ENCODE measurements around the gene ETV4. TPM values are rescaled to one million over a fixed set of nuclear protein-coding genes. Genes with fewer than 3 reads are reported as not detected.
"Not testable (repeated sequence)": the region's sequence is repeated elsewhere in the genome, so short reads cannot be mapped to it uniquely, and the experiment has no call there.

ETV4 gene
- total RNA-seq, 2 experiments from 2014 or later = 2.9 to 3.3 TPM

GRCh38 chr17:43528319-43528987 lies 17.7 kb downstream of the ETV4 start:
- peaks cover 7% of the 10 kb centered on the region for H3K36me3 Mint-ChIP-seq (ENCODE audit: low read depth)
- H3K27me3 Mint-ChIP-seq = no peaks in the 10 kb centered on the region
- no peak for DNase-seq
- H3K4me3 Mint-ChIP-seq = no peak overlapping the region
- H3K4me1 Mint-ChIP-seq = no peaks in the 10 kb centered on the region
- POLR2A ChIA-PET = no interaction called here
- no peak overlapping the region for H3K27ac Mint-ChIP-seq
- intact Hi-C loops (cut with DNase I, micrococcal nuclease) = no loop called here
- ATAC-seq = no peak
- no peaks in the 10 kb centered on the region for H3K9me3 Mint-ChIP-seq (ENCODE audit: low read depth)
- CTCF ChIA-PET = interaction anchor here (0.7 to 1.5 kb wide), 2 partner anchors 135 to 212 kb away, joined by 3 read pairs; no protein-coding TSS in a partner anchor

- peaks cover 11% of the 10 kb centered on the region for H3K36me3 Mint-ChIP-seq (ENCODE audit: low read depth)
- H3K27ac Mint-ChIP-seq = no peak overlapping the region
- no peaks in the 10 kb centered on the region for H3K4me1 Mint-ChIP-seq
- H3K9me3 Mint-ChIP-seq (ENCODE audit: low read depth) = no peaks in the 10 kb centered on the region
- DNase-seq (no peak), ATAC-seq (no peak)
- no peaks in the 10 kb centered on the region for H3K27me3 Mint-ChIP-seq
- ChIA-PET POLR2A (interaction anchor here (0.6 kb wide), 1 partner anchor 33 kb away, joined by 3 read pairs; no protein-coding TSS in a partner anchor), CTCF (interaction anchor here (0.7 to 1.5 kb wide), 7 partner anchors 9 to 146 kb away, joined by 3 to 4 read pairs (median 3); partner anchors contain the start of gene DHX8)
- intact Hi-C loops (cut with DNase I, micrococcal nuclease) = no loop called here
- no peak overlapping the region for H3K4me3 Mint-ChIP-seq
Observed at GRCh38 chr17:43526886-43527648, 19.1 kb downstream of the ETV4 start.

GRCh38 chr17:43524945-43525575 lies 21.1 kb downstream of the ETV4 start:
- intact Hi-C loops (cut with DNase I, micrococcal nuclease) = no loop called here
- Mint-ChIP-seq H3K9me3 (ENCODE audit: low read depth) (no peaks in the 10 kb centered on the region), H3K4me3 (no peak overlapping the region), H3K36me3 (ENCODE audit: low read depth) (peaks cover 30% of the 10 kb centered on the region), H3K4me1 (no peaks in the 10 kb centered on the region), H3K27me3 (no peaks in the 10 kb centered on the region), H3K27ac (no peak overlapping the region)
- ATAC-seq (no peak), DNase-seq (no peak)
- POLR2A ChIA-PET = interaction anchor here (0.6 kb wide), 1 partner anchor 26 kb away, joined by 3 read pairs; no protein-coding TSS in a partner anchor
- CTCF ChIA-PET = interaction anchor here (0.5 to 1.0 kb wide), 4 partner anchors 12 to 403 kb away, joined by 3 read pairs; partner anchors contain the start of gene DHX8

- H3K9me3 Mint-ChIP-seq (ENCODE audit: low read depth) = no peaks in the 10 kb centered on the region
- H3K27ac Mint-ChIP-seq = no peak overlapping the region
- no peaks in the 10 kb centered on the region for H3K27me3 Mint-ChIP-seq
- intact Hi-C loops (cut with DNase I, micrococcal nuclease) = no loop called here
- ATAC-seq = no peak
- DNase-seq = no peak
- ChIA-PET CTCF (interaction anchor here (0.9 to 1.6 kb wide), 5 partner anchors 21 to 153 kb away, joined by 3 to 6 read pairs (median 4); partner anchors contain the start of gene DHX8), POLR2A (no interaction called here)
- no peak overlapping the region for H3K4me3 Mint-ChIP-seq
- peaks cover 56% of the 10 kb centered on the region for H3K36me3 Mint-ChIP-seq (ENCODE audit: low read depth)
- peaks cover 8% of the 10 kb centered on the region for H3K4me1 Mint-ChIP-seq
Observed at GRCh38 chr17:43521389-43521788, 24.8 kb downstream of the ETV4 start.

DNA sequence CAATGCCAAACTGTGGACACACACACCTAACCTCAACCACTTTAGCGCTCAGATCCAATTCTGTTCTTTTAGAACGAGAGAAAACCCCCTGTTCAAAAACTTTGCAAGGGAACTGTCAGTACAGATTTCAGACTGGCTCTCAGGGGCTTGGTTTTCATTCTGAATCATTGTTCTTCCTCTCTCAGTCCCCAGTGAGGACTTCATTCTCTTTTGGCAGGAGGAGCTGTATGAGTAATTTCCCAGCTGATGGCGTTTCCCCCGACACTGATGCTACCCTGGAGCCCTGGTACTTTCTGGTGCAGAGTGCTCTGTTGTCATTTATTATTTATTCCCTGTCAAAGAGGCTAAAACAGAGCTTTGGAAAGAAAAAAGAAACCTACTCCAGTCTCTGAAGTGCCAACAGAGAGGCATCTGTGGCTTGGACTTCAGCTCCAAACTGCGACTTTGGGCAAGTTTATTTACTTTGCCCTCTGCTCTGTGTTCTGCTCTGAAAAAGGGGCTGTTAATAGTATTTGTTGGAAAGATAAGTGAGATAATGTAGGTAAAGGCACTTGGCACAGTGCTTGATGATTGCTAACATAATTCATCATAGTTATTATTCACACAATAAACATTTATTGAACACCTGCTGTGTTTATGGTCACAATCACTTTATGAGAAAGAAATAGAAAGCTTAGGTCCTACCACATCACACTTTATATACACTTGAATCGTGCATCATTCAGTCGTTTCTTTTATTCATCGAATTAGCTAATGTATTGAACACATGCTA lies 28.3 kb downstream of the ETV4 start:
- intact Hi-C loops (cut with DNase I, micrococcal nuclease) = no loop called here
- peak; percentile 13 for DNase-seq
- peak; percentile 71 for ATAC-seq
- no peaks in the 10 kb centered on the region for H3K9me3 Mint-ChIP-seq (ENCODE audit: low read depth)
- no peaks in the 10 kb centered on the region for H3K27me3 Mint-ChIP-seq
- peaks cover 8% of the 10 kb centered on the region for H3K4me1 Mint-ChIP-seq
- no peak overlapping the region for H3K4me3 Mint-ChIP-seq
- H3K27ac Mint-ChIP-seq = no peak overlapping the region
- CTCF ChIA-PET = interaction anchor here (0.6 to 1.5 kb wide), 6 partner anchors 8 to 137 kb away, joined by 3 to 5 read pairs (median 3); no protein-coding TSS in a partner anchor
- peaks cover 52% of the 10 kb centered on the region for H3K36me3 Mint-ChIP-seq (ENCODE audit: low read depth)
- POLR2A ChIA-PET = no interaction called here

DNA sequence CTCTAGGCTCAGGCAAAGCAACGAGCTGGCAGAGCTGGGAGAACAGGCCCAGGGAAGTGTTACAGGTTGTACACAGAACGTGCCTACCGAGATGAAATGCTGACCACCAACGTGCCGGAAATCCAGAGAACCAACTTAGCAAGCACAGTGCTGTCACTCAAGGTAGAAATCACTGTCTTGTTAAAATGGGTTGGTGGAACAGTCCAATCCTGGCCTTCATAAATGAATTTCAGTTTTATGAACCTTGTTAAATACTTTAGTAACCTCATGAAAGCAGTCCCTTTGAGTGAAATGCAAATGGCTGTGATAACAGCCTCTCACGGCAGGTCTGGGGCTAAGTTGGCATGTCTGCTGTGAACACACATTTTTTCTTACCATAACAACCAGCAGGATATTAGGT lies 29.0 kb downstream of the ETV4 start:
- DNase-seq (no peak), ATAC-seq (no peak)
- no peak overlapping the region for H3K4me3 Mint-ChIP-seq
- H3K36me3 Mint-ChIP-seq (ENCODE audit: low read depth) = peaks cover 57% of the 10 kb centered on the region
- H3K9me3 Mint-ChIP-seq (ENCODE audit: low read depth) = no peaks in the 10 kb centered on the region
- no peak overlapping the region for H3K27ac Mint-ChIP-seq
- intact Hi-C loops (cut with DNase I, micrococcal nuclease) = no loop called here
- POLR2A ChIA-PET = no interaction called here
- no peaks in the 10 kb centered on the region for H3K27me3 Mint-ChIP-seq
- CTCF ChIA-PET = interaction anchor here (0.6 to 1.5 kb wide), 4 partner anchors 9 to 137 kb away, joined by 3 to 5 read pairs (median 3); no protein-coding TSS in a partner anchor
- H3K4me1 Mint-ChIP-seq = peaks cover 8% of the 10 kb centered on the region

- Mint-ChIP-seq H3K4me1 (peaks cover 8% of the 10 kb centered on the region), H3K4me3 (no peak overlapping the region), H3K9me3 (ENCODE audit: low read depth) (no peaks in the 10 kb centered on the region), H3K27me3 (no peaks in the 10 kb centered on the region), H3K36me3 (ENCODE audit: low read depth) (peaks cover 48% of the 10 kb centered on the region), H3K27ac (no peak overlapping the region)
- POLR2A ChIA-PET = interaction anchor here (0.6 kb wide), 1 partner anchor 94 kb away, joined by 3 read pairs; no protein-coding TSS in a partner anchor
- intact Hi-C loops (cut with DNase I, micrococcal nuclease) = no loop called here
- ATAC-seq = no peak
- CTCF ChIA-PET = interaction anchor here (0.6 to 1.4 kb wide), 5 partner anchors 10 to 184 kb away, joined by 3 to 4 read pairs (median 3); no protein-coding TSS in a partner anchor
- no peak for DNase-seq
Observed at GRCh38 chr17:43515656-43516055, 30.5 kb downstream of the ETV4 start.

DNA sequence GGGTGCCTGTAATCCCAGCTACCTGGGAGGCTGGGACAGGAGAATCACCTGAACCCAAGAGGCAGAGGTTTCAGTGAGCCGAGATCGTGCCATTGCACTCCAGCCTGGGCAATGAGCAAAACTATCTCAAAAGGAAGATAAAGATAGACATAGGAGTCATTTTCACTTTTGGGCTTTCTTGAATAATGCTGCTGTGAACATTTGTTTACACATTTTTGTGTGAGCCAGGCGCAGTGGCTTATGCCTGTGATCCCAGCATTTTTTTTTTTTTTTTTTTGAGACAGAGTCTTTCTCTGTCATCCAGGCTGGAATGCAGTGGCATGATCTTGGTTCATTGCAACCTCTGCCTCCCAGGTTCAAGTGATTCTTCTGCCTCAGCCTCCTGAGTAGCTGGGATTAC lies 34.9 kb downstream of the ETV4 start:
- H3K27ac Mint-ChIP-seq; DNase-seq; H3K9me3 Mint-ChIP-seq (ENCODE audit: low read depth); H3K4me3 Mint-ChIP-seq; H3K27me3 Mint-ChIP-seq; ATAC-seq; H3K4me1 Mint-ChIP-seq; intact Hi-C loops (cut with DNase I, micrococcal nuclease); POLR2A ChIA-PET: not testable (repeated sequence)
- peaks cover 39% of the 10 kb centered on the region for H3K36me3 Mint-ChIP-seq (ENCODE audit: low read depth)
- CTCF ChIA-PET = interaction anchor here (1.0 kb wide), 1 partner anchor 15 kb away, joined by 4 read pairs; no protein-coding TSS in a partner anchor

DNA sequence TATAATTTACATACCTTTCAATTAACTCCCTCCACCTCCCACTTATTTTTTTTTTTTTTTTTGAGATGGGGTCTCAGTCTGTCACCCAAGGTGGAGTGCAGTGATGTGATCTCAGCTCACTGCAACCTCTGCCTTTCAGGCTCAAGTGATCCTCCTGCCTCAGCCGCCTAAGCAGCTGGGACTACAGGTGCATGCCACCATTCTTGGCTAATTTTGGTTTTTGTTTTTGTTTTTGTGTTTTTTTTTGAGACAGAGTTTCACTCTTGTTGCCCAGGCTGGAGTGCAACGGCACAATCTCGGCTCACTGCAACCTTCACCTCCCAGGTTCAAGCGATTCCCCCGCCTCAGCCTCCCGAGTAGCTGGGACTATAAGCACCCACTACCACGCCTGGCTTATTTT lies 36.7 kb downstream of the ETV4 start:
- H3K36me3 Mint-ChIP-seq (ENCODE audit: low read depth) = peaks cover 49% of the 10 kb centered on the region
- intact Hi-C loops (cut with DNase I, micrococcal nuclease); H3K4me1 Mint-ChIP-seq; H3K9me3 Mint-ChIP-seq (ENCODE audit: low read depth); H3K27ac Mint-ChIP-seq; ATAC-seq; H3K27me3 Mint-ChIP-seq; H3K4me3 Mint-ChIP-seq; DNase-seq: not testable (repeated sequence)
- ChIA-PET POLR2A (interaction anchor here (0.8 kb wide), 1 partner anchor 142 kb away, joined by 3 read pairs; no protein-coding TSS in a partner anchor), CTCF (interaction anchor here (1.2 kb wide), 1 partner anchor 23 kb away, joined by 3 read pairs; no protein-coding TSS in a partner anchor)

DNA sequence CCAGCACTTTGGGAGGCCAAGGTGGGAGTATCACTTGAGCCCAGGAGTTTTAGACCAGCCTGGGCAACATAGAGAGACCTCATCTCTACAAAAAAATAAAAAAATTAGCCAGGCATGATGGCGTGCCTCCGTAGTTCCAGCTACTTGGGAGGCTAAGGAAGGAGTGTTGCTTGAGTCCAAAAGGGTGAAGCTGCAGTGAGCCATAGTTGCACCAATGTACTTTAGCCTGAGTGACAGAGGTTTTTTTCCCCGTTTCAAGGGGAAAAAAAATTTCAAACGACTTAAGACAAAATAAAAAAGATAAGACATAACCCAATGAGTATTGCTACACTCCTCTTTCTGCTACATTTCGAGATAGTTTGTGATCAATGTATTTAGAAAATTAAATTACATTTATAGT lies 55.5 kb downstream of the ETV4 start:
- POLR2A ChIA-PET = no interaction called here
- intact Hi-C loops (cut with DNase I, micrococcal nuclease) = no loop called here
- peaks cover 8% of the 10 kb centered on the region for H3K4me1 Mint-ChIP-seq

More for the DNA sequence above, 55.5 kb downstream of the ETV4 start:
- no peaks in the 10 kb centered on the region for H3K27me3 Mint-ChIP-seq
- CTCF ChIA-PET = interaction anchor here (0.6 to 0.9 kb wide), 2 partner anchors 33 to 87 kb away, joined by 3 to 5 read pairs; no protein-coding TSS in a partner anchor
- no peak overlapping the region for H3K4me3 Mint-ChIP-seq
- H3K27ac Mint-ChIP-seq = no peak overlapping the region
- no peak for ATAC-seq
- DNase-seq = no peak
- peaks cover 31% of the 10 kb centered on the region for H3K36me3 Mint-ChIP-seq (ENCODE audit: low read depth)
- H3K9me3 Mint-ChIP-seq (ENCODE audit: low read depth) = no peaks in the 10 kb centered on the region
